ENCODE results near the gene WSCD1. TPM values are rescaled to one million over a fixed set of nuclear protein-coding genes. Genes with fewer than 3 reads are reported as not detected.

WSCD1 gene
- polyA plus RNA-seq, 1 donor (not counting 4 experiments of a cell fraction or from before 2014, with no cell fraction given): not detected

DNA sequence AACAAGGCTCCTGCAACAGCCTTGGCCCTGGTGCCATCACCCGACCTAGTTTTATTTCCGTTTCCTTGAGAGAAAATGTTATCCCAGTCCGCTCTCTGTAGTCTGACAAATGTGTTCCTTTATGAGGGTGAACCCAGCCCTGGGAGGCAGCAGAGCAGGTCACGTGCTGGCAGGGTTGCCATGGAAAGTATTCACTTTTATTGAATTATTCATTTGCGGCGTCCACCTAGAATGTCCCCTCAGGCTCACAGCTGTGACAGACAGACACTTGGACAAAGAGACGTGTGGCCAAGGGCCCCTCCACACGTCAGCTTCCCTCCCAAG lies 90.0 kb downstream of the WSCD1 start:
- Histone ChIP-seq H3K9me3 (ENCODE audit: control insufficient read depth, low read depth, low read length) (no peaks in the 10 kb centered on the region), H3K79me2 (ENCODE audit: control insufficient read depth, insufficient read depth, low read length) (no peaks in the 10 kb centered on the region), H2AFZ (ENCODE audit: control insufficient read depth, low read length) (no peak overlapping the region), H3K9ac (ENCODE audit: control insufficient read depth, extremely low read depth, insufficient read depth, low read length) (no peak overlapping the region), H3K36me3 (ENCODE audit: control insufficient read depth in 2 of 2, extremely low read depth in 1 of 2, insufficient read depth in 2 of 2, low read length in 2 of 2) (no peaks in the 10 kb centered on the region), H3K27me3 (ENCODE audit: control insufficient read depth, extremely low read depth, insufficient read depth, low read length) (peaks cover 6% of the 10 kb centered on the region), H3K4me3 (ENCODE audit: control insufficient read depth in 2 of 3, extremely low read depth in 1 of 3, insufficient read depth in 2 of 3, low read depth in 1 of 3, low read length in 3 of 3) (no peak overlapping the region), H3K9me1 (ENCODE audit: control insufficient read depth, extremely low read depth, insufficient read depth, low read length) (no peaks in the 10 kb centered on the region), H4K20me1 (ENCODE audit: control insufficient read depth, extremely low read depth, insufficient read depth, low read length) (no peaks in the 10 kb centered on the region), H3K4me1 (ENCODE audit: control insufficient read depth, extremely low read depth, insufficient read depth, low read length) (no peaks in the 10 kb centered on the region), H3K4me2 (ENCODE audit: control insufficient read depth, extremely low read depth, insufficient read depth, low read depth, low read length) (no peak overlapping the region), H3K27ac (ENCODE audit: control insufficient read depth, insufficient read depth, low read length) (no peak overlapping the region)
- DNase-seq (ENCODE audit: low read depth, low spot score) (no peak), FAIRE-seq (no peak)
- dilution Hi-C loops (cut with MboI; ENCODE audit: extremely low pct_ligation_motif_present, low sequenced_read_pairs): no loop called here
- TF ChIP-seq EZH2 (IDR thresholded peaks at IDR 0.05; ENCODE audit: low read length) (no peak), CTCF (optimal IDR thresholded peaks at IDR 0.05 in 1 of 3, IDR thresholded peaks at IDR 0.05 in 1 of 3, conservative IDR thresholded peaks at IDR 0.05 in 1 of 3; ENCODE audit: extremely low read depth in 1 of 3, insufficient read depth in 2 of 3, low read length in 3 of 3) (no peak)

DNA sequence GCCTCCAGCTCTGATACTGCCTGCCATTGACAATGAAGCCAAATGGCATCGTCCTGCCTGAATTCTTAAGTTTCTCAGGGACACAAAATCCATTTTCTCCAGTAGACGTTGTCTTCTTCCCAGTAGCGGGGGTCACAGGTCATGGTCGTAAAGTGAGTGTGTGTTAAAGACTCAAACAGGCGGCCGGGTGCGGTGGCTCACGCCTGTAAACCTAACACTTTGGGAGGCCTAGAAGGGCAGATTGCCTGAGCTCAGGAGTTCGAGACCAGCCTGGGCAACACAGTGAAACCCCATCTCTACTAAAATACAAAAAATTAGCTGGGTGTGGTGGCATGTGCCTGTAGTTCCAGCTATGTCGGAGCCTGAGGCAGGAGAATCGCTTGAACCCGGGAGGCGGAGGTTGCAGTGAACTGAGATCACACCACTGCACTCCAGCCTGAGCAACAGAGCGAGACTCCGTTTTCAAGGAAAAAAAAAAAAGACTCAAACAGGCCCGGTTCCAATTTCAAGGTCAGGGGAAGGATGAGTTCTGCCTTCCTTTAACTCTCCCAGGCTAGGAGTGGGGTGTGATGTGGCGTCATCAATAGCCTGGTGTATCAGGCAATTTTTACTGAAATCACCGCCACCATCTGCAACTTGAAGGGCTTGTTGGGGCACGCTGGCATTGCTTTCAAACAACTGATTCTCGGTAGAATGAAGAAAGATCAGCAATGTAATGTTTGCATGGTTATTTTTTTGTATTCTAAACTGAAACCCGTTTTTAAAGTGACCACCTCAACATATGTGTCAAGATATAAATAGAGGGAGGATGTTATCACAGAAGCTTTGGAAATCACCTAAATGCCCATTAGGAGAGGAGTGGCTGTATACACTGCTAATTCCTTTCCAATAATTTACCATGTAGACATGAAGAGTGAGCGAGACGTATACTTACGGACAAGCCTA lies 91.0 kb downstream of the WSCD1 start:
- DNase-seq (ENCODE audit: low read depth, low spot score) (no peak), FAIRE-seq (no peak)
- TF ChIP-seq EZH2 (IDR thresholded peaks at IDR 0.05; ENCODE audit: low read length) (no peak), CTCF (optimal IDR thresholded peaks at IDR 0.05 in 1 of 3, IDR thresholded peaks at IDR 0.05 in 1 of 3, conservative IDR thresholded peaks at IDR 0.05 in 1 of 3; ENCODE audit: extremely low read depth in 1 of 3, insufficient read depth in 2 of 3, low read length in 3 of 3) (no peak)
- H3K9me3 ChIP-seq (ENCODE audit: control insufficient read depth, low read depth, low read length): no peaks in the 10 kb centered on the region
- no peak overlapping the region for H3K9ac ChIP-seq (ENCODE audit: control insufficient read depth, extremely low read depth, insufficient read depth, low read length)
- no peaks in the 10 kb centered on the region for H3K9me1 ChIP-seq (ENCODE audit: control insufficient read depth, extremely low read depth, insufficient read depth, low read length)
- no peaks in the 10 kb centered on the region for H3K4me1 ChIP-seq (ENCODE audit: control insufficient read depth, extremely low read depth, insufficient read depth, low read length)
- no peak overlapping the region for H3K4me2 ChIP-seq (ENCODE audit: control insufficient read depth, extremely low read depth, insufficient read depth, low read depth, low read length)
- no peak overlapping the region for H2AFZ ChIP-seq (ENCODE audit: control insufficient read depth, low read length)
- peaks cover 6% of the 10 kb centered on the region for H3K27me3 ChIP-seq (ENCODE audit: control insufficient read depth, extremely low read depth, insufficient read depth, low read length)
- no peaks in the 10 kb centered on the region for H4K20me1 ChIP-seq (ENCODE audit: control insufficient read depth, extremely low read depth, insufficient read depth, low read length)
- no peak overlapping the region for H3K27ac ChIP-seq (ENCODE audit: control insufficient read depth, insufficient read depth, low read length)
- H3K36me3 ChIP-seq (ENCODE audit: control insufficient read depth in 2 of 2, extremely low read depth in 1 of 2, insufficient read depth in 2 of 2, low read length in 2 of 2): no peaks in the 10 kb centered on the region
- H3K79me2 ChIP-seq (ENCODE audit: control insufficient read depth, insufficient read depth, low read length): no peaks in the 10 kb centered on the region
- H3K4me3 ChIP-seq (ENCODE audit: control insufficient read depth in 2 of 3, extremely low read depth in 1 of 3, insufficient read depth in 2 of 3, low read depth in 1 of 3, low read length in 3 of 3): no peak overlapping the region
- dilution Hi-C loops (cut with MboI; ENCODE audit: extremely low pct_ligation_motif_present, low sequenced_read_pairs): no loop called here
